ENCODE results near the gene RELL2.
"Not testable (repeated sequence)": the region's sequence is repeated elsewhere in the genome, so short reads cannot be mapped to it uniquely, and the experiment has no call there.

RELL2 gene

DNA sequence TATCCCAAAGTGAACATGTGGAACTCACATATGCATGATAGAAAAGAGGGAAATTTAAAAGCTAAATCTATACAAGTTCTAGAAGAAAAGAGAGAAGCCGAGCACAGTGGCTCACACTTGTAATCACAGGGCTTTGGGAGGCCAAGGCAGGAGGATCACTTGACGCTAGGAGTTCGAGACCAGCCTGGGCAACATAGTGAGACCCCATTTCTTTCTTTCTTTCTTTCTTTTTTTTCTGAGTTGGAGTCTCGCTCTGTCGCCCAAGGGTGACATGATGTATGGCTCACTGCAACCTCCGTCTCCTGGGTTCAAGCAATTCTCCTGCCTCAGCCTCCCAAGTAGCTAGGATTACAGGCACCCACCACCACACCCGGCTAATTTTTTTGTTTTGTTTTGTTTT lies 26.9 kb upstream of the RELL2 start:
- not testable (repeated sequence) for H3K4me3 Mint-ChIP-seq; ATAC-seq (ENCODE audit: low read depth); H3K27ac Mint-ChIP-seq; DNase-seq (ENCODE audit: low spot score in 2 of 2); H3K27me3 Mint-ChIP-seq; H3K9me3 Mint-ChIP-seq; H3K36me3 Mint-ChIP-seq
- peaks cover 49% of the 10 kb centered on the region for H3K4me1 Mint-ChIP-seq

DNA sequence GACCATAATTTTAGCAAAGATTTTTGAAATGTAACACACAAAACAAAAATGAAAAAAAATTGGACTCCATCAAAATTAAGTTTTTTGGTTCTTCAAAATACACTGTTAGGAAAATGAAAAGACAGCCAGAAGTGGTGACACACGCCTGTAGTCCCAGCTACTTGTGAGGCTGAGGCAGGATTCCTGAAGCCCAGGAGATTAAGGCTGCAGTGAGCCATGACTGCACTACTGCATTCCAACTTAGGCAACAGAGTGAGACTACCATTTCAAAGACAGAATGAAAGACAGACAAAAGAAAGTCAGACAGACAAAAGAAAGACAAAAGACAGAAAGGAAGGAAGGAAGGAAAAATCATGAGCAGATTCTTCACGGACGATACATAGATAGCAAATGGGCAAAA lies 25.5 kb upstream of the RELL2 start:
- no peaks in the 10 kb centered on the region for H3K27me3 Mint-ChIP-seq
- DNase-seq (ENCODE audit: low spot score in 2 of 2) (no peak), ATAC-seq (ENCODE audit: low read depth) (no peak)
- peaks cover 47% of the 10 kb centered on the region for H3K4me1 Mint-ChIP-seq
- no peak overlapping the region for H3K4me3 Mint-ChIP-seq
- H3K27ac Mint-ChIP-seq = no peak overlapping the region
- peaks cover 6% of the 10 kb centered on the region for H3K36me3 Mint-ChIP-seq
- no peaks in the 10 kb centered on the region for H3K9me3 Mint-ChIP-seq

DNA sequence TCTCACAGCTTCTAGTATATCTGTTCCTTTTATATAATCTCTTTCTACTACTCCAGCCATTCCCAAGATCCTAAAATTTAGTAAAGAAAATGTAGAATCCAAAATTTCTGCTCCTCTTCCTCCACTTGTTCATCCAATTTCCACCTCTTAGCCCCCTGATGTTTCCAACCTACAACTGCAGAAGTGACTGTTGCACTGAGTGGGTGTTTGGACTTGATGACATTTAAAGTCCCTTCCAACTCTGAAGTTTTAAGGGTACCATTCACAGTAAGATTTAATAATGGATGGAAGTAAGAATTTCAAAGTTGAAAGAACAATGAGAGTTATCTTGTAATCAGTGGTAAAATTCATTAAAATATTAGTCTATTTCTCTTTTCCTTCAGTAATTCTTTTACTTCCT lies 23.5 kb upstream of the RELL2 start:
- ATAC-seq (ENCODE audit: low read depth) (no peak), DNase-seq (ENCODE audit: low spot score in 2 of 2) (no peak)
- Mint-ChIP-seq H3K4me1 (peaks cover 56% of the 10 kb centered on the region), H3K27me3 (no peaks in the 10 kb centered on the region), H3K9me3 (no peaks in the 10 kb centered on the region), H3K4me3 (no peak overlapping the region), H3K36me3 (peaks cover 9% of the 10 kb centered on the region), H3K27ac (no peak overlapping the region)

DNA sequence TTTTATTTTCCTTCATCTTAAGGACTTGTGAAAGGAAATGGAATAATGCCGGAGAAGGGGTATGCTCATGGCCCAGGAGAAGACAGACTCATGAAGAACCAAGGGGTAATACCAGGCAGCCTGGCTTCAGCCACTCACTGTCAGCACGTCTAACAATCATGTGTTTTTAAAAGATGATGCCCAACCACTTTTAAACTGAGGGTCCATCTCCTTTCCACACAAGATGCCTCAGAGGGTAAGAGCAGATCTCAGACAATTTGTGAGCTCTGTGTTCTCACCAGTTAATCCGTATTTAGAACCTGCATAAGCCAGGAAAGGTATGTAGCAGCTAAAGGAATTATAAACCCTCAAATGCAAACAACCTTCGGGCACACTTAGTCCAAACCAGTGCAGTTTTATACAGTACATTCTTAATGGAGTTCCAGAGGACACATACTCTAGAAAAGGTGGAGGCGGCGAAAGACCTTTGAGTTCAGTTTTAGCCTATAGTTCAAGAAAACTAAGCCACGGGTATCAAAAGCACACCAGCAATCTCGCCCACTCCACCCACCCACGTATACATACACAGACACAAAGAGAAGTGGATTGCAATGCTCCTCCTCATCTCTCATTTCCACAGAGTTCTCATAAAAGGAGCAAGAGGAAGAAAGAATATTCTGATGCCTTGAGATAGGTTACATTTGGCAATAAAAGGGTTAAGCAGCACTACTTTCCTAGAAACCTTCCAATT lies 20.6 kb upstream of the RELL2 start:
- peaks cover 7% of the 10 kb centered on the region for H3K36me3 Mint-ChIP-seq
- DNase-seq (ENCODE audit: low spot score in 2 of 2) (no peak), ATAC-seq (ENCODE audit: low read depth) (no peak)
- H3K27me3 Mint-ChIP-seq = no peaks in the 10 kb centered on the region
- H3K4me3 Mint-ChIP-seq = peak overlapping the region; percentile 97
- peaks cover 51% of the 10 kb centered on the region for H3K4me1 Mint-ChIP-seq
- no peaks in the 10 kb centered on the region for H3K9me3 Mint-ChIP-seq
- H3K27ac Mint-ChIP-seq = peak overlapping the region; percentile 97

DNA sequence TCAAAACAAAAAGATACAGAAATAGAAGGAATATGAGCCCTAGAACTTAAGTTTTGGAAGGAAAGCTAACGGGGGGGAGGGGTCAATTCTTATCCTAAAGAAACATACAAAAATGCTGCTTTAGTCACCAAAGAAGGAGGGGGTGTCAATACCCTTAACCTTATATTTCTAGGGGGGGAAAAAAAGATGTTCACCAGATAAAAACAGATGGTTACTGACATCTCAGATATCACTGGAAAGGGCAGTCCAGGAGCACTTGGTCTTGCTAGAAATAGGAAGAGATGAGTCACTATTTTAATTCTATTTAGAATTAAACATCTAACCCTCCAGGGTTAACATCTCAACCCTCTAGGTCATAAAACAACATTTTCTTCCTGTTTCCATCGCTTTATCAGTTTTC lies 19.7 kb upstream of the RELL2 start:
- Mint-ChIP-seq H3K27me3 (no peaks in the 10 kb centered on the region), H3K9me3 (no peaks in the 10 kb centered on the region), H3K27ac (peak overlapping the region; percentile 97), H3K36me3 (peaks cover 11% of the 10 kb centered on the region), H3K4me1 (peaks cover 53% of the 10 kb centered on the region), H3K4me3 (peak overlapping the region; percentile 97)
- DNase-seq (ENCODE audit: low spot score in 2 of 2) (no peak), ATAC-seq (ENCODE audit: low read depth) (no peak)

DNA sequence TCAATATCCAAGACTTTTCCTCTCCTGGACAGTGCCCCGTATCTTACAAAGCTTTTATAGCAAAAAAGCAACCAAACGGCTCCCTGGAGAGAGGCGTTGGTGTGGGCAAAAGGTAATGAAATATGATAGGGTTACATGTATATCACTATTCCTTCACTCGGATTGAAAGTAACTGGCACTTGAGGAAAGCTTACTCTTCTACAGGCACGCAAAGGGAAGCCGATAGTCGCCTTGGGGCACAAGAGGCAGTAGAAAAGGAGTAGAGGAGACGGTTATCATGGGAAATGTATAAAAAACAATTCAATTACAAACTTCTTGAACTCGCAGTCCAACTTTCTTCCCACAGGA lies 19.1 kb upstream of the RELL2 start:
- no peak for DNase-seq (ENCODE audit: low spot score in 2 of 2)
- no peaks in the 10 kb centered on the region for H3K9me3 Mint-ChIP-seq

DNA sequence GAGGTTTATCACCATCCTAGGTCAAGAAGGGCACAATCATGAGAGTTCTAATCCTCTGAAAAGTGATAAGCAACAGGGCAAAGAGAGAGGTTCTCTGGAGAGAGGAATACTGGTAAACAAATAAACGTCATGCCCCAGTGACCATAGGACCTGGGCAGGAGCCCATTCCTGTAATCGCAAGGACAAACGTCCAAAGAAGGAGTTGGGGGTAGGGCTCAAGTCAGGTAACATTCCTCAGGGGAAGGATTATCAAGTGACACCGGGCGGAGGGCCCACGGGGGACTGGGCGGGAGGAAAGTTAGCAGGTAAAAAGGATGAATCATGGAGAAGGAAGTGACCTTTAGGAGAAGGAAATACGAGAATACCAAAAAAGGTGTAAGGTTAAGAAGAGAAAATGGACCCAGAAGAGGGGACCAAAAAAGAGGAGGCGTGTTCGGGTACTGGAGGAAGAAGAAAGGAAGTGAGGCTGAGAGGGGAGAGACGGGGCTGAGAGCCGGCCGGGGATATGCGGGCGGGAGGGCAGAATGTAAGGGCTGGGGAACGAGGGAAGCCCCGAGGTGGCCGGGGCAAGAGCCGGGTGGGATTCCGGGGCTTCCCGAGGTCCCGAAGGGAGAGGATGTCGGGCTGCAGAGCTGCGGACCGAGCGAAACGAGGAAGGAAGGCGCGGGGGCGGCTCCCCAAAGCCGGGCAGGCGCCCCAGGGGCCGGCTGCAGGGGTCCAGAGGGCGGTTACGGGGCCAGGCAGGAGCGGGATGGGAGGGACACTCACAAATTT lies 18.6 kb upstream of the RELL2 start:
- peak in 1 of 2 donors; percentile 48 for DNase-seq (ENCODE audit: low spot score in 2 of 2)
- Mint-ChIP-seq H3K4me3 (peak overlapping the region; percentile 97), H3K27ac (peak overlapping the region; percentile 97), H3K27me3 (no peaks in the 10 kb centered on the region), H3K36me3 (peaks cover 14% of the 10 kb centered on the region), H3K4me1 (peaks cover 47% of the 10 kb centered on the region), H3K9me3 (no peaks in the 10 kb centered on the region)
- peak; percentile 30 for ATAC-seq (ENCODE audit: low read depth)

More for the DNA sequence above, 19.1 kb upstream of the RELL2 start:
- Mint-ChIP-seq H3K36me3 (peaks cover 11% of the 10 kb centered on the region), H3K4me1 (peaks cover 49% of the 10 kb centered on the region), H3K27me3 (no peaks in the 10 kb centered on the region), H3K27ac (peak overlapping the region; percentile 97), H3K4me3 (peak overlapping the region; percentile 97)
- ATAC-seq (ENCODE audit: low read depth) = no peak

DNA sequence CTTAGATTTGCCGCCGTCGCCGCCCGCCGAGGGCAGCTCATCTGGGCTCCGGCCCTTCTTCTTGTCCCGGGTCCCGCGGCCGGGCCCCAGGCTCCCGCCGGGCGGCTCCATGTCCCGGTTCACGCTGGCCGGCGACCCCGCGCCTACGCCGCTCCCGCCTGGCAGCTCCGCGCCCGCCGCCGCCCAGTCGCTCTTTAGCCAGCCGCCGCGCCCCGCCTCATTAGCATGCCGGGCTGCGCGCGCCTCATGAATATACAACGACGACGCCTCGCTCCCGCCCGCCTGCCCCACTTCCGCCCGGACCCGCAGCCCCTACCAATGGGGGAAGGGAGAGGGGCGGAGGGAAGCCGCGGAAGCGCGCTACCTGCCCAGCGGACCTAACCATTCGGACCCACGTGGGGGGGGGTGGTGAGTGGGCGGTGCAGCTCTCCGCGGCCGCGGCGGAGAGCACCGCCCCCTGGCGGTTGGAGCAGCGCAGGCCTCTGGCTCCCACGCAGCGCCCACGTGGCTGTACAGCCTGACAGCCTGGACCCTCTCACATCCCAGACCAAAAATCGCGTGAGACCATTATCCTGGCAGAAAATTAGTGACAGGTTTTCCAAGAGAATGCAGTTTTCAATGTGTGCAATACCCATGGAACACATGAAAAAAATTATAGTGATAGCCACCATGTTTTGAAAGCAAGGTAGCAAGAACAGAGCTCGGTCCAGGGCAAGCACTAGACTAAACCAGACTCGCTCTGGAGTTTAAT lies 17.8 kb upstream of the RELL2 start, which contains the start of gene DIAPH1:
Gene DIAPH1 (minus strand): TSS at position 197 of the 751 bp plus-strand sequence. CDS start 86 bp downstream, at position 111.
- Mint-ChIP-seq H3K9me3 (no peaks in the 10 kb centered on the region), H3K27ac (peak within 1 kb of the TSS; percentile 97), H3K4me1 (peaks cover 49% of the 10 kb centered on the region), H3K4me3 (peak within 1 kb of the TSS; percentile 97), H3K27me3 (no peaks in the 10 kb centered on the region), H3K36me3 (peaks cover 17% of the 10 kb centered on the region)
- peak; percentile 92 to 96 for DNase-seq (ENCODE audit: low spot score in 2 of 2)
- ATAC-seq (ENCODE audit: low read depth) = peak; percentile 87

DNA sequence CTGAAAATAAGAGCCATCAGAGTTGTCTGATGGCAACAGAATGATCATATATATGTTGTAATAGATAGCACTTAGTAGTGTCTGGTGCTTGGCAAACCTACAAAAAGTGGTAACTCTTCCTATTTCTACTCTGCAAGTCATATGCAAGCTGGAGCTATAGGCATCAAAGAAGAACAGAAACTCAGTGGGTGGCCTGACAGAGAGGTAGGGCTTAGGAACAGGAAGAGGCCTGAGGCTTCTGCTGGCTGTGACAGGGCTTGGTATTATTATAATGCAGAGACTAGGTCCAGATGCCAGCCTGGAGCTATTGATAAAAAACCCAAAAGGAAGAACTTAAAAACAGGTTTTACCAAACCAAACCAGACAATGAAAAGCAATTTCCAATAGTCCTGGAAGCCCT lies 13.6 kb upstream of the RELL2 start:
- no peaks in the 10 kb centered on the region for H3K9me3 Mint-ChIP-seq
- H3K4me1 Mint-ChIP-seq = peaks cover 21% of the 10 kb centered on the region
- no peaks in the 10 kb centered on the region for H3K27me3 Mint-ChIP-seq
- H3K4me3 Mint-ChIP-seq = peak overlapping the region; percentile 67
- H3K27ac Mint-ChIP-seq = peak overlapping the region; percentile 79
- ATAC-seq (ENCODE audit: low read depth) (peak; percentile 52), DNase-seq (ENCODE audit: low spot score in 2 of 2) (peak; percentile 30 to 44)
- peaks cover 35% of the 10 kb centered on the region for H3K36me3 Mint-ChIP-seq

DNA sequence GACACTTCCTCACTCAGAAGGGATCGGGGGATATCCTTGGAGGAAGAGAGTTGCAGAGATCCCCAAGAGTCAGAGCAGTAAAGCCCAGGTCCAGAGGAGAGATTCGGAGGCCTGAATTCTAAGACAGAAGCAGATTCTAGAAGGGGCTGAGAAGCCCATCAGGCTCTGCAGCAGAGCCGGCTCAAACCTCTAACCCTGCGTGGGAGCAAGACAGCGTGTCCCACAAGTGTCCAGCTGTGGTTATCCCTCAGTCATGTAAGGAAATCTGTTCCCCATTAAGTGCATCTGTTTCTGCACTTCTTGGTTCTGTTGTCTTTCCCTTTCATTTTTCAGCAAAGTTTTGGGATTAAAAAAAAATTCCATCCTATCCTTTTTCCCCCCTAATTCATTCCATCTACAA lies 13.2 kb upstream of the RELL2 start:
- DNase-seq (ENCODE audit: low spot score in 2 of 2) (no peak), ATAC-seq (ENCODE audit: low read depth) (no peak)
- no peaks in the 10 kb centered on the region for H3K9me3 Mint-ChIP-seq
- peak overlapping the region; percentile 79 for H3K27ac Mint-ChIP-seq
- H3K4me1 Mint-ChIP-seq = peaks cover 20% of the 10 kb centered on the region
- peaks cover 37% of the 10 kb centered on the region for H3K36me3 Mint-ChIP-seq
- H3K4me3 Mint-ChIP-seq = peak overlapping the region; percentile 67
- H3K27me3 Mint-ChIP-seq = no peaks in the 10 kb centered on the region

DNA sequence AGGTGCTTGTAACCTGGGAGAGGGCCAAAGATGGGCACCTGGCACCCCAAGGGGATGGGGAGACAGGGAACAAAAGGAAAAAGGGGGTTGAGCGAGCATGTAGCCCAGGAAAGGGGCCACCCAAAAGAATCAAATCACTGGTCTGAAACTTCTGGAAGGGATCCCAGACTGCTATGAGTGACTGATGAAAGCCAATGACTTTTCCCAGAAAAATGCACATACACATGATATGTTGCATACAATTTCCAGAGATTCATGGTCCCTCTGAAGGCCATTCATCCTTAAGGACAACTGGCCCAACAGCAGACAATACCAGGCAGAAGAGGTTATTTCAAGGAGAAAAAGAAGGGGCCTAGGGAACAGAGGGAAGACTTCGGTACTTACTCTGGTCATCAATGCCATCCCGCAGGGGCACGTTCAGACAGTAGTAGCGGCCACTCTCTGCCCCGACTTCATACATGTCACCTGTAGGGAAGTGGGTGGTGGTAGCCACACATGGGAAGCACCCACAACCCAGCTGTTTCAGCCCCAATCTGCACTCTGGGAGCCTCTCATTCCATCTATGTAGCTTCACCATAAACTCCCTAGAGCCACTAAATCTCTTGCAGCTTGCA lies 8.5 kb upstream of the RELL2 start:
- H3K36me3 Mint-ChIP-seq = peaks cover 37% of the 10 kb centered on the region
- no peak for DNase-seq (ENCODE audit: low spot score in 2 of 2)

DNA sequence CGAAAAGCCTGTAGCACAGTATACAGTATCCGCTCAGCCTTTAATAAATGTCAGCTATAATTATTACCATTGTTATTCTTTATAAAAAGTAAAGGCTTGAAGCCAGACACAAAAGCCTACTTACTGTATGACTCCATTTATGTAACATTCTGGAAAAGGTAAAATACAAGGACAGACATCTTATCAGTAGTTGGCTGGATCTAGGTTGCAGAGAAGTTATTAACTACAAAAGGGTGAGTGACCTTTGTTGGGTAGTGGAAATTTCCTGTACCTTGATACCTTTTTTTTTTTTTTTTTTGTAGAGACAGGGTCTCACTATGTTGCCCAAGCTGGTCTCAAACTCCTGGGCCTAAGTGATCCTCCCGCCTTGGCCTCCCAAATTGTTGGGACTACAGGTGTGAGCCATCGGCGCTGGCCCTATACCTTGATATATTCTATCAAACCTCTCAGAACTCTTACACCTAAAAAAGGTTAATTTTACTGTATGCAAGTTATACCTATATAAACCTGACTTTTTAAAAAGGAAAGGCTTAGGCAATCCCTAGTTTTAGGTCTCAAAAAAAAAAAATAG lies 6.1 kb upstream of the RELL2 start:
- H3K27me3 Mint-ChIP-seq = no peaks in the 10 kb centered on the region
- ATAC-seq (ENCODE audit: low read depth) (no peak), DNase-seq (ENCODE audit: low spot score in 2 of 2) (no peak)
- no peaks in the 10 kb centered on the region for H3K9me3 Mint-ChIP-seq
- no peak overlapping the region for H3K27ac Mint-ChIP-seq
- H3K36me3 Mint-ChIP-seq = peaks cover 30% of the 10 kb centered on the region
- peaks cover 18% of the 10 kb centered on the region for H3K4me1 Mint-ChIP-seq
- no peak overlapping the region for H3K4me3 Mint-ChIP-seq

More for the DNA sequence above, 8.5 kb upstream of the RELL2 start:
- Mint-ChIP-seq H3K9me3 (no peaks in the 10 kb centered on the region), H3K4me1 (peaks cover 10% of the 10 kb centered on the region), H3K27me3 (no peaks in the 10 kb centered on the region), H3K4me3 (no peak overlapping the region), H3K27ac (peak overlapping the region; percentile 72)
- no peak for ATAC-seq (ENCODE audit: low read depth)

DNA sequence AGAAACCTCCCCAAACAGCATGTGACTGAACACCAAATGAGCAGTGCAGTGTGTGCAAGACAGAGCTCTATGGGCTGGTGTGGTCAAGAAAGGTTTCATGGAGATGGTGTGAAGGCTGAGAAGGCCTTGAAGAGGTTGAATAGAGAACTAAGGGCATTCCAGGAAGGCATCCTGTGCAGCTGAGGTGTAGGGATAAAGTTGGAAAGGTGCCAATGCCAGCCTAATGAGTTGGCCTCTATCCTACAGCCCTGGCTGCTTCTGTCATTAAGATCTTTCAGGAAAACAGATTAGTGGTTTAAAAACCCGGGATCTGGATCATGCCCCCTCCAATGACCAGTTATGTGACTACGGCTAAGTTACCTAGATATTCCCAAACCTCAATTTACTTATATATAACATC lies 4.1 kb upstream of the RELL2 start:
- peaks cover 24% of the 10 kb centered on the region for H3K4me1 Mint-ChIP-seq
- H3K9me3 Mint-ChIP-seq = no peaks in the 10 kb centered on the region
- no peak for DNase-seq (ENCODE audit: low spot score in 2 of 2)
- H3K27me3 Mint-ChIP-seq = no peaks in the 10 kb centered on the region
- H3K4me3 Mint-ChIP-seq = no peak overlapping the region
- ATAC-seq (ENCODE audit: low read depth) = no peak
- peaks cover 21% of the 10 kb centered on the region for H3K36me3 Mint-ChIP-seq
- H3K27ac Mint-ChIP-seq = no peak overlapping the region

Data from memory B cell (primary cell).